ENCODE data around the gene DGLUCY. TPM values are rescaled to one million over a fixed set of nuclear protein-coding genes. Genes with fewer than 3 reads are reported as not detected.
A peak's percentile ranks its signal among the peaks of the same experiment; 100 is the strongest.
"Not testable (repeated sequence)": the region's sequence is repeated elsewhere in the genome, so short reads cannot be mapped to it uniquely, and the experiment has no call there.

DGLUCY gene
- total and polyA plus RNA-seq, 2 of the 13 experiments (the other 11 are each of a cell fraction or from before 2014, with no cell fraction given) = 14.8 to 36.3 TPM

DNA sequence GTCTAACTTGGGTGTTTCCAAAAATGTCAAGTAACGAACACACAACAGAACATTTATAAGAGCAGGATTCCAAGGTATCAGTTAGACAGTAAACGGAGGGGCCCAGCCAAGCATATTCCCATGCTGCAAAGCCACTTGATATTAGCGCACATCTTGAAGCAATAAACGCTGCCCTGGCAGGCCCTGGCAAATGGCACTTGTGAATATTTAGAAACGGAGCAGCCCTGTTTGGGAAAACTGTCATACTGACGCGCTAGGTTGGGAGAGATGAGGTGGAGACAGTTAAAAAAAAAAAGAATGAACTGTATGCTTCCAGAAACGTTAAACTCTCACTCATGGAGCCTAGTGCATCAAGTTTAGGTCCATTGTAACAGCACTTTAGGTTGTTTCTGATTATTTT lies 9.3 kb downstream of the DGLUCY start (continued):
- no peak for TF ChIP-seq NPAS2 (CRISPR knock-in tag; IDR thresholded peaks at IDR 0.05; ENCODE audit: borderline replicate concordance)
- no peak for TF ChIP-seq ZMYM3 (CRISPR knock-in tag; IDR thresholded peaks at IDR 0.05)

- ATAC-seq; in situ Hi-C loops (cut with HindIII; ENCODE audit: extremely low pct_ligation_motif_present, low pct_unique_long_range_greater_than_20kb); H3K4me3 ChIP-seq (replicated peaks in 1 of 3; ENCODE audit: insufficient read depth in 1 of 3, low read depth in 2 of 3, low read length in 3 of 3); H3K79me2 ChIP-seq (ENCODE audit: insufficient read depth, low read length); H3K9ac ChIP-seq (ENCODE audit: insufficient read depth, low read depth, low read length); intact Hi-C loops (cut with micrococcal nuclease; ENCODE audit: unreplicated experiment); CTCF ChIA-PET (ENCODE audit: low intra/inter-chr PET ratio, low total read pairs); H3K27ac ChIP-seq (ENCODE audit: extremely low read length, insufficient read depth, low read length); H2AFZ ChIP-seq (ENCODE audit: low read length); DNase-seq (ENCODE audit: low spot score); BruUV-seq (replicated peaks); FAIRE-seq; H4K20me1 ChIP-seq (ENCODE audit: insufficient read depth, low read length); H3K27me3 ChIP-seq (ENCODE audit: control insufficient read depth in 1 of 2, insufficient read depth in 2 of 2, low read length in 2 of 2); H3K36me3 ChIP-seq (replicated peaks in 1 of 2; ENCODE audit: control insufficient read depth in 1 of 2, insufficient read depth in 2 of 2, low read length in 2 of 2); H3K9me3 ChIP-seq (ENCODE audit: low read length): not testable (repeated sequence)
- H3K4me1 ChIP-seq (ENCODE audit: insufficient read depth, low read length) = peaks cover 32% of the 10 kb centered on the region
- WGBS (ENCODE audit: low lambda C conversion rate) = 97% methylated on average over 5 of the region's 5 CpGs
- POLR2A ChIA-PET = interaction anchor here (1.6 kb wide), 1 partner anchor 10 kb away, joined by 7 read pairs; the partner anchor contains the start of gene DGLUCY
- peak overlapping the region; percentile 5; the same call in 1 of the 2 replicates for H3K4me2 ChIP-seq (ENCODE audit: low read depth, low read length)
Measured at GRCh38 chr14:91124406-91125270, 10.8 kb downstream of the DGLUCY start.

- FAIRE-seq (peak; percentile 39), ATAC-seq (peak; percentile 44), DNase-seq (ENCODE audit: low spot score) (no peak)
- Histone ChIP-seq H3K9ac (ENCODE audit: insufficient read depth, low read depth, low read length) (no peak overlapping the region), H4K20me1 (ENCODE audit: insufficient read depth, low read length) (no peaks in the 10 kb centered on the region), H3K27ac (ENCODE audit: extremely low read length, insufficient read depth, low read length) (no peak overlapping the region), H3K4me2 (ENCODE audit: low read depth, low read length) (peak overlapping the region; percentile 5; the same call in 1 of the 2 replicates), H3K4me1 (ENCODE audit: insufficient read depth, low read length) (peaks cover 27% of the 10 kb centered on the region), H3K36me3 (replicated peaks in 1 of 2; ENCODE audit: control insufficient read depth in 1 of 2, insufficient read depth in 2 of 2, low read length in 2 of 2) (peaks cover 2 to 7% of the 10 kb centered on the region in 2 experiments; a peak in 2 of 5 replicates), H3K79me2 (ENCODE audit: insufficient read depth, low read length) (peaks cover 3% of the 10 kb centered on the region), H3K27me3 (ENCODE audit: control insufficient read depth in 1 of 2, insufficient read depth in 2 of 2, low read length in 2 of 2) (no peaks in the 10 kb centered on the region), H3K9me3 (ENCODE audit: low read length) (no peaks in the 10 kb centered on the region), H3K4me3 (replicated peaks in 1 of 3; ENCODE audit: insufficient read depth in 1 of 3, low read depth in 2 of 3, low read length in 3 of 3) (no peak overlapping the region), H2AFZ (ENCODE audit: low read length) (no peak overlapping the region)
- WGBS (ENCODE audit: low lambda C conversion rate) = 76% methylated on average over 7 of the region's 7 CpGs
- BruUV-seq (replicated peaks) = no TSS peak
- CTCF ChIA-PET (ENCODE audit: low intra/inter-chr PET ratio, low total read pairs) = no interaction called here
- in situ Hi-C loops (cut with HindIII; ENCODE audit: extremely low pct_ligation_motif_present, low pct_unique_long_range_greater_than_20kb) = no loop called here
- POLR2A ChIA-PET = no interaction called here
- intact Hi-C loops (cut with micrococcal nuclease; ENCODE audit: unreplicated experiment) = no loop called here
- TF ChIP-seq HDAC1 (CRISPR knock-in tag; IDR thresholded peaks at IDR 0.05) (no peak), NPAS2 (CRISPR knock-in tag; IDR thresholded peaks at IDR 0.05; ENCODE audit: borderline replicate concordance) (no peak), KDM6A (CRISPR knock-in tag; IDR thresholded peaks at IDR 0.05; ENCODE audit: low read depth) (no peak), ZNF503 (CRISPR knock-in tag; IDR thresholded peaks at IDR 0.05) (no peak), ZNF224 (CRISPR knock-in tag; IDR thresholded peaks at IDR 0.05) (no peak), EEA1 (CRISPR knock-in tag; IDR thresholded peaks at IDR 0.05; ENCODE audit: borderline replicate concordance) (no peak), ZNF512 (CRISPR knock-in tag; IDR thresholded peaks at IDR 0.05) (no peak), GZF1 (CRISPR knock-in tag; IDR thresholded peaks at IDR 0.05) (no peak)
Measured at GRCh38 chr14:91125271-91125660, 11.4 kb downstream of the DGLUCY start.

Measured in HepG2 (cell line).